ENCODE data around the gene LINGO4.

GRCh38 chr1:151801310-151801820 is 3.9 kb downstream of the LINGO4 start:
- no peak for TF ChIP-seq ZSCAN12 (CRISPR knock-in tag; IDR thresholded peaks at IDR 0.05)
- TF ChIP-seq DNMT3B (CRISPR knock-in tag; conservative IDR thresholded peaks at IDR 0.05): no peak
- TF ChIP-seq SMARCE1 (IDR thresholded peaks at IDR 0.05; ENCODE audit: borderline replicate concordance): no peak
- no peak for TF ChIP-seq CTCF (CRISPR knock-in tag; IDR thresholded peaks at IDR 0.05)
- TF ChIP-seq ZNF790 (CRISPR knock-in tag; IDR thresholded peaks at IDR 0.05; ENCODE audit: borderline replicate concordance): no peak
- no peak for TF ChIP-seq NFE2 (CRISPR knock-in tag; IDR thresholded peaks at IDR 0.05)
- no peak for TF ChIP-seq KAT8 (CRISPR knock-in tag; IDR thresholded peaks at IDR 0.05)
- no peak for TF ChIP-seq STAG1 (CRISPR knock-in tag; IDR thresholded peaks at IDR 0.05)
- no peak for TF ChIP-seq USF2 (IDR thresholded peaks at IDR 0.05; ENCODE audit: low read depth, low read length)
- TF ChIP-seq USF2 (CRISPR knock-in tag; IDR thresholded peaks at IDR 0.05; ENCODE audit: borderline replicate concordance): no peak
- TF ChIP-seq ISL2 (CRISPR knock-in tag; IDR thresholded peaks at IDR 0.05): no peak
- TF ChIP-seq AHDC1 (CRISPR knock-in tag; IDR thresholded peaks at IDR 0.05; ENCODE audit: borderline replicate concordance): no peak
- no peak for TF ChIP-seq THRA (CRISPR knock-in tag; IDR thresholded peaks at IDR 0.05; ENCODE audit: borderline replicate concordance)
- TF ChIP-seq ZBTB8A (CRISPR knock-in tag; IDR thresholded peaks at IDR 0.05; ENCODE audit: borderline replicate concordance, low read depth): no peak

Data from HepG2 (cell line).